GM10266 (cell line): ENCODE results near the gene METTL9.
"Not testable (repeated sequence)": the region's sequence is repeated elsewhere in the genome, so short reads cannot be mapped to it uniquely, and the experiment has no call there.

Experiments
- DNase-seq: peaks from one replicate; pipeline ENCODE4 v3.0.0; 2012; ENCODE audit errors: extremely low spot score
- CTCF ChIP-seq: IDR thresholded peaks from 2 replicates; pipeline ENCODE4 v1.5.1; 2012; ENCODE audit warnings: mild to moderate bottlenecking, low read depth; ENCODE audit not compliant: control insufficient read depth, insufficient read depth; ENCODE audit errors: missing control alignments

METTL9 gene

GRCh38 chr16:21631951-21632575, 32.7 kb downstream of the METTL9 start:
- not testable (repeated sequence) for DNase-seq

GRCh38 chr16:21634216-21634615, 34.8 kb downstream of the METTL9 start:
- no peak for TF ChIP-seq CTCF
- DNase-seq = no peak

DNA sequence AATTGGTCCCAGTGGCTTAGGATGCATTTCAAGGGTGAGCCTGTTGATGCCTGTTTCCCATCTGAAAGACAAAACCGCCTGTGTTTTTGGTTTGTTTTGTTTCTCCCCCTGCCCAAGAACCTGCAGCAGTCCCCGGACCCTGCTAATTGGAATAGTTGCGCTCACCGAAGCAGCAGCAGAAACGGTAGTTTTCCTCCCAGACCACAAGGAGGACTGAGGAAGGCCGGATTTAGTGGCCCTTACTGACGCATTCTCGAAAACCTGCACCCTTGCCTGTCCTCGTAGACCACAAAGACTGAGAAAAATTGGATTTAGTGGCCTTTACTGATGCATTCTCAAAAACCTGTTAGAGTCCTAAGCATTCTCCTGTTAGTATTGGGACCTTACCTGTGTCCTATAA, 36.3 kb downstream of the METTL9 start:
- not testable (repeated sequence) for DNase-seq

- TF ChIP-seq CTCF = no peak
- DNase-seq = no peak
Observed at GRCh38 chr16:21637032-21637968, 37.9 kb downstream of the METTL9 start.

- no peak for TF ChIP-seq CTCF
- peak; percentile 53 for DNase-seq
Observed at GRCh38 chr16:21638573-21638975, 39.2 kb downstream of the METTL9 start.

GRCh38 chr16:21639493-21639892, 40.1 kb downstream of the METTL9 start:
- no peak for TF ChIP-seq CTCF
- DNase-seq = no peak

DNA sequence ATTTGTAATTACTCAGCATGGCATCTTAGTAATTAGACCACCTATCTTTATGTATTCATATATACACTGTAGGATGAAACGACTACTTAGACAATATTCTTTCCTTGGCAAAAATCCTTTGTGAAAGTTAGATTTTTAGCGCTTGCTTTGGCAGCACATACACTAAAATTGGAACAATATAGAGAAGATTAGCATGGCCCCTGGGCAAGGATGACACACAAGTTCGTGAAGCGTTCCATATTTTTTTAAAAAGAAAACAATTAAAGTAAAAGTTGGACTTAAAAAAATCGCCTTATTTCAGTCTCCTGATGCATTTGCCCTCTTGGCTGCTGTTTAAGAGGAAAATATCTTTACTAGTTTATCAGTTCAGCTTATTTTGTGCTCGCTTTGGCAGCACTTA, 42.5 kb downstream of the METTL9 start:
- no peak for TF ChIP-seq CTCF
- DNase-seq = no peak

GRCh38 chr16:21642861-21643260, 43.5 kb downstream of the METTL9 start:
- DNase-seq = no peak
- TF ChIP-seq CTCF = no peak
